Heart left ventricle (tissue), 13 donors: ENCODE data around the gene TRAFD1.

ENCODE experiments used
- POLR2A ChIP-seq, 2 donors: fragments of 450-650 bp; IDR thresholded peaks; one replicate each; pipeline ENCODE4 v1.6.1; 2017; ENCODE audit warnings: antibody characterized with exemption in 2 of 2, mild to moderate bottlenecking in 2 of 2, moderate library complexity in 2 of 2
- TF ChIP-seq, protein P1 (sequence below), 12 donors: fragments of 200-600 bp; sonication (generic) in 4 of 12; IDR thresholded peaks; one replicate each; pipeline versions ENCODE4 v1.5.0 to v1.8.0; 2018 to 2022; ENCODE audit warnings: antibody characterized with exemption in 12 of 12, mild to moderate bottlenecking in 5 of 12
- donor health status: ischemic (EF 13 %, LVEDD 7.1; RV severe dilation, severe dysfunction).
- donor health status: DM: no; HTN: yes; CAD: no.
- donor health status: DM: no; HTN: no; CAD: no.
- donor health status: ischemic (EF 25% LVEDD 6.9; RV normal size, moderate dysfunction).
- donor health status: ischemic (EF 25% LVEDD 5.7; RV mildly dilated, moderate dysfunction).
- donor health status: ischemic (EF 35%, LVEDD 5.7; RV mildly dilated, moderate dysfunction).
- donor health status: nonischemic (EF 11% LVEDD 7.7; RV severe dilation, severe dysfunction).
- donor health status: DM: yes; HTN: yes; CAD: no.
- donor health status: PGD.
- donor health status: ischemic (EF 29% LVEDD 5.4; RV normal size, mild dysfunction).
- donor health status: nonischemic (EF 23%, LVEDD 6.1; RV moderate dilation, normal function).

DNA sequence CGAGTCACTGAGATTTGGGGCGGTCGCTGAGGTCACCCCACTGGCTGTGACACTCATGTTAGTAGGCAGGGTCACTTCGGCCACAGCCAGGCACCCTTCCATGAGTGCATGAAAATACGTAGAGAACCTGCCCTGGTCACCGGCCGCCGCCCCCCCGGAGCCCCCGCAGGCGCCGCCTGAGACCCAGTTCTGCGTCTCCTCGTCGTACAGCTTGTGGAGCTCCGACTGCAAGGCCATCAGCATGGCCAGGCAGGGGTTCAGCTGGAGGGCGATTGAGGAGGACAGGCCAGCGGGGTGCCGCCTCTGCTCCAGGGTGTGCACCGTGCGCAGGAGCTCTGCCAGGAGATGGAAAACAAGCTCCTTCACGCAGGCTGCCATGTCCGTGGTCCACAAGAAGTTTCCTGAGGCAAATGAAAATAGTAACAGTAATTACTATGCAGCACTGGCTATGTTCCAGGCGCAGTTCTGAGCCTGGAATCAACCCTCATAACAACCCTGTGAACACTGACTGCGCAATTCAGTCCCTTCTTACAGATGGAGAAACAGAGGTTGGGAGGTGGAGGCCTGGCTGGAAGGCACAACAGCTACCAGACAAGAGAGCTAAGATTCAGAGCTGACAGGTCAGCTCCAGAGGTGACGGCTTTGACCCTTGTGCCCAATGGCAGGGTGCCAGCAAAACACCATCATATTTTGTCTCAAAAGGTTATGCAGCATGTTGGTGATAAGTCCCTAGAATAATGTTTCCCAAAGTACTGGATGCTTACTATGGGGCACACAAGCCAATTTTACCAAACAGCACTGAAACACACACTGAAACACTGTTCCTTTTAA, 59.9 kb downstream of the TRAFD1 start:
- TF ChIP-seq, protein P1, sequence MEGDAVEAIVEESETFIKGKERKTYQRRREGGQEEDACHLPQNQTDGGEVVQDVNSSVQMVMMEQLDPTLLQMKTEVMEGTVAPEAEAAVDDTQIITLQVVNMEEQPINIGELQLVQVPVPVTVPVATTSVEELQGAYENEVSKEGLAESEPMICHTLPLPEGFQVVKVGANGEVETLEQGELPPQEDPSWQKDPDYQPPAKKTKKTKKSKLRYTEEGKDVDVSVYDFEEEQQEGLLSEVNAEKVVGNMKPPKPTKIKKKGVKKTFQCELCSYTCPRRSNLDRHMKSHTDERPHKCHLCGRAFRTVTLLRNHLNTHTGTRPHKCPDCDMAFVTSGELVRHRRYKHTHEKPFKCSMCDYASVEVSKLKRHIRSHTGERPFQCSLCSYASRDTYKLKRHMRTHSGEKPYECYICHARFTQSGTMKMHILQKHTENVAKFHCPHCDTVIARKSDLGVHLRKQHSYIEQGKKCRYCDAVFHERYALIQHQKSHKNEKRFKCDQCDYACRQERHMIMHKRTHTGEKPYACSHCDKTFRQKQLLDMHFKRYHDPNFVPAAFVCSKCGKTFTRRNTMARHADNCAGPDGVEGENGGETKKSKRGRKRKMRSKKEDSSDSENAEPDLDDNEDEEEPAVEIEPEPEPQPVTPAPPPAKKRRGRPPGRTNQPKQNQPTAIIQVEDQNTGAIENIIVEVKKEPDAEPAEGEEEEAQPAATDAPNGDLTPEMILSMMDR (IDR thresholded peaks at IDR 0.05): no peak
- no peak for TF ChIP-seq POLR2A (IDR thresholded peaks at IDR 0.05)
